Pancreas (tissue), 10 donors: ENCODE data around the gene C1QTNF5. TPM values are rescaled to one million over a fixed set of nuclear protein-coding genes. Genes with fewer than 3 reads are reported as not detected.

Experiments used
- ATAC-seq, 4 donors: fragments of 200-7000 bp; cut with Tn5 transposase; one replicate each; pipeline versions ENCODE4 v1.8.0 to v1.9.1; 2020; ENCODE audit warnings: mild to moderate bottlenecking in 4 of 4, moderate library complexity in 4 of 4
- DNase-seq, 6 donors: peaks; one replicate each; pipeline ENCODE4 v3.0.0-alpha.2; 2020
- FAIRE-seq: peaks from 2 replicates; lab custom pipeline; 2012; peaks lifted over from hg19 to GRCh38; lab: Jason Lieb, UNC
- H3K27ac ChIP-seq, 4 donors: fragments of 200-600 bp; sonication (generic); 1 replicate in 3 of 4; 2 replicates in 1 of 4; pipeline versions ENCODE4 v1.5.0 to v1.8.0; 2020
- H3K27me3 ChIP-seq, 4 donors: fragments of 200-600 bp; one replicate each; pipeline ENCODE4 v1.8.0; 2021
- H3K36me3 ChIP-seq, 3 donors: fragments of 200-600 bp; sonication (generic) in 1 of 3; one replicate each; pipeline versions ENCODE4 v1.5.0 to v1.8.0; 2020 to 2021
- H3K4me1 ChIP-seq, 3 donors: fragments of 200-600 bp; one replicate each; pipeline ENCODE4 v1.8.0; 2021
- H3K4me3 ChIP-seq, 4 donors: fragments of 200-600 bp; sonication (generic) in 2 of 4; one replicate each; pipeline versions ENCODE4 v1.5.0 to v1.8.0; 2020 to 2021
- H3K9me3 ChIP-seq, 4 donors: fragments of 200-600 bp; one replicate each; pipeline ENCODE4 v1.8.0; 2021
- WGBS, 2 donors: extraction: QIAGEN DNeasy Blood & Tissue Kit; methylation state at CpG; one replicate each; pipeline ENCODE4 v1.1.7; 2013; 5-methylcytosine and 5-hydroxymethylcytosine counted together
- intact Hi-C, 3 donors: fragments of 100-400 bp; cut with DNase I; formaldehyde crosslinking; loops; one replicate each; pipeline versions ENCODE4 v1.11.1 to v1.14.2; 2022
- polyA plus RNA-seq, 2 donors: library from polyadenylated mRNA; stranded (reverse); fragments of 200-250 nt; gene quantifications; one replicate each; pipeline ENCODE4 v1.2.3, GENCODE V29; 2013
- total RNA-seq, 6 donors: library from RNA; stranded (reverse); fragmentation: NEBNext Ultra II Directional in 4 of 6; extraction: Animal tissue kit (Norgen Biotek cat#: 25700) in 4 of 6; gene quantifications; one replicate each; pipeline versions ENCODE4 v1.2.1 to v1.2.4, GENCODE V29; 2021 to 2023
- TF ChIP-seq, protein P1 (sequence below), 4 donors: fragments of 200-600 bp; sonication (generic) in 3 of 4; IDR thresholded peaks; one replicate each; pipeline versions ENCODE4 v1.5.0 to v1.8.0; 2021; ENCODE audit warnings: antibody characterized with exemption in 4 of 4
- donor health status: healthy with polysubstance abuse.
- donor health status: DM: no; HTN: no; CAD: no; lungs with moderate emphysema.
- donor health status: DM: no; HTN: no; CAD: no.
- donor health status: control.
- donor health status: control.
- donor health status: Bipolar disorder and iron deficiency.
- donor health status: DM: yes; HTN: yes; CAD: no.
- donor health status: DM: no; HTN: no; CAD: no.
- donor health status: DM: no; HTN: no; CAD: no.
- donor health status: DM: yes; HTN: yes; CAD: no.

The C1QTNF5 gene
- total and polyA plus RNA-seq, 8 donors: 6.7 to 27.9 (median 15.7) TPM

DNA sequence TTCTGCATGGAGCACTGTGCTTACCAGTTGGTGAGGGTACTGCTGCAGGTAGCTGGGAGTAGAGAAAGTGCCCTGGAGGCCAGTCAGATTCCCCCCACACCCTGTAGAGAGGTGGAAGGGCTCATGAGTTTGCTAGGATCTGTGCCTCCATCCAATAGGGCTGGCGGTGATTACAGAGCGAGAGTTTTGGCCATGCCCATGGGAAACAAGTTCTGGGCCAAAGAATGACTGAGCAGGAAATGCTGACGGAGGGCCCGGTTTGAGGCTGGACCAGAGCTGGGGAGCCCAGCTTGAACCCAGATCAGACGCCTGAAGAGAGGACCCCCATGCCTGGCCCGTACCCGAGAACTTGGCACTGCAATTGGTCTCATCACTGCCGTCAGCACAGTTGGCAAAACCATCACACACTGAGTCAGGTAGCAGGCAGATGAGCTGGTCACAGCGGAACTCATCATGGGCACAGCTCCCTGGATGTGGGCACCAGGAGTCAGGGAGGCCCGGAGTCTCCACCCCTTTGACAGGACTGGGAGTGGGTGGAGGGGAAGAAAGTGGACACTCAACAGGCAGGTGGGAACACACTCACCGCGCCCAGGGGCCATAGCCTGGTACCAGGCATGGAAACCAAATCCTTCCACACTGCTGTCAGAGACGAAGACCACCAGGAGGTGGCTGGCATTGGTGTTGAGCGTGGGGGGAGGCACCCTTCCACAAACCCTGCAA is 3.8 kb upstream of the C1QTNF5 start:
- TF ChIP-seq, protein P1, sequence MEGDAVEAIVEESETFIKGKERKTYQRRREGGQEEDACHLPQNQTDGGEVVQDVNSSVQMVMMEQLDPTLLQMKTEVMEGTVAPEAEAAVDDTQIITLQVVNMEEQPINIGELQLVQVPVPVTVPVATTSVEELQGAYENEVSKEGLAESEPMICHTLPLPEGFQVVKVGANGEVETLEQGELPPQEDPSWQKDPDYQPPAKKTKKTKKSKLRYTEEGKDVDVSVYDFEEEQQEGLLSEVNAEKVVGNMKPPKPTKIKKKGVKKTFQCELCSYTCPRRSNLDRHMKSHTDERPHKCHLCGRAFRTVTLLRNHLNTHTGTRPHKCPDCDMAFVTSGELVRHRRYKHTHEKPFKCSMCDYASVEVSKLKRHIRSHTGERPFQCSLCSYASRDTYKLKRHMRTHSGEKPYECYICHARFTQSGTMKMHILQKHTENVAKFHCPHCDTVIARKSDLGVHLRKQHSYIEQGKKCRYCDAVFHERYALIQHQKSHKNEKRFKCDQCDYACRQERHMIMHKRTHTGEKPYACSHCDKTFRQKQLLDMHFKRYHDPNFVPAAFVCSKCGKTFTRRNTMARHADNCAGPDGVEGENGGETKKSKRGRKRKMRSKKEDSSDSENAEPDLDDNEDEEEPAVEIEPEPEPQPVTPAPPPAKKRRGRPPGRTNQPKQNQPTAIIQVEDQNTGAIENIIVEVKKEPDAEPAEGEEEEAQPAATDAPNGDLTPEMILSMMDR (IDR thresholded peaks at IDR 0.05): no peak
- intact Hi-C loops: no loop called here
- H3K4me3 ChIP-seq: no peak overlapping the region
- H3K4me1 ChIP-seq: peaks cover 4 to 13% (median 8%) of the 10 kb centered on the region in 3 donors
- H3K9me3 ChIP-seq: no peaks in the 10 kb centered on the region
- no peaks in the 10 kb centered on the region for H3K36me3 ChIP-seq
- DNase-seq (no peak), ATAC-seq (no peak), FAIRE-seq (no peak)
- no peaks in the 10 kb centered on the region for H3K27me3 ChIP-seq
- no peak overlapping the region for H3K27ac ChIP-seq
- WGBS, 2 donors: 77 to 84% methylated on average over 14 of the region's 14 CpGs

DNA sequence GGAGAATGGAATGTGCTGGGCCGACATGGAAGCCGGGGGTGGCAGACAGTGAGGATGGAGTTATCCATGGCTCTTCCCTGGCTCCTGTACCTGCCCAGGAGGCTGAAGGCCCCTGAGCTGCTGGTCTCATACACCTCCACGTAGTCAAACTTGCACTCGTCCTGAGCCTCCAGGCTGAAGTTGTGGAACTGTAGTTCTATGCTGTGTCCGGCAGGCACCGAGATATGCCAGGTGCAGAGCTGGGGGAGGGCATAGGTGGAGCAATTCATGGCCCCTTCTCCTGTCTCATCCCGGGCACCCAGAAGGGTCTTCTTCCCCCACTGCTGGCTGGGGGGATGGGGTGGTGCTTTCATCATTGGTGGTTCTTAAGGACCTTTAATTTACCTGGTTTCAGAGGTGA is 3.0 kb upstream of the C1QTNF5 start:
- DNase-seq (no peak), ATAC-seq (no peak), FAIRE-seq (no peak)
- no peaks in the 10 kb centered on the region for H3K27me3 ChIP-seq
- no peak overlapping the region for H3K4me3 ChIP-seq
- 85 to 89% methylated on average over 7 of the region's 7 CpGs for WGBS, 2 donors
- no peaks in the 10 kb centered on the region for H3K36me3 ChIP-seq
- peaks cover 4 to 16% (median 8%) of the 10 kb centered on the region in 3 donors for H3K4me1 ChIP-seq
- no peaks in the 10 kb centered on the region for H3K9me3 ChIP-seq
- TF ChIP-seq, protein P1 (IDR thresholded peaks at IDR 0.05): no peak
- intact Hi-C loops: no loop called here
- no peak overlapping the region for H3K27ac ChIP-seq

DNA sequence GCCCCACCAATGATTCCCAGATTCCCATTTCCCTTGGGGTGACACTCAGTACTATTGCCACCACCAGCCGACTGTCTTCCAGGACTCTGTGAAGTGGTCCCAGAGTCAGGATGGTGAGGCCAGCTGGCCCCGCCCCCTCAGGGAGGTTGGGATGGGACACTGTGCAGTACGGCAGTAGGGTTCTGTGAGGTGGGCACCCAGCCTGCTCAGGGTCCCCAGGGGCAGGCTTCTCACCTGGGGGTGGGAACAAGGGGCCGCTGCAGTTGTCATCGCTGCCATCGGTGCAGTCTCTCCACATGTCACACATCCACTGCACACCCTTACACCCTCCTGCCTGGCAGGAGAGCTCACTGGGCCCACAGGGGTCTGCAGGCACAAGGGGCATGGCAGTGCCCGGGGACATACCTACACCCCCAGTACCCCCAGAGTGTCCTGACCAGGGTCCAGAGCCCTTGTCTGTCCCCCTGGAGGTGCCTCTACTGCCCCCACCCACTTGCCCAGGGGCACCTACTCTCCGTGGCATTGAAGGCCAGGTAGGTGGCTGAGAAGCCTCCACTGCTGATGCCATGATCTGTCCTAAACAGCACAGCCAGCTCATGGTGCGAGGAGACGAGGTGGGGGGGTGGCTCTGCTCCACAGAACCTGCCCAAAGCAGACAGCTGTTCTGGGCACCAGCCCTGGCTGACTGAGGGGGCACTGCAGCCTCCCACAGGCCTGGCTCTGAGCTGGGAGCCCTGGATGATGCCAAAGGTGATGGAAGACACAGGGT is 1.9 kb upstream of the C1QTNF5 start:
- ATAC-seq: no peak
- Histone ChIP-seq H3K9me3 (no peaks in the 10 kb centered on the region), H3K4me1 (peaks cover 4 to 16% (median 8%) of the 10 kb centered on the region in 3 donors), H3K27ac (no peak overlapping the region), H3K4me3 (no peak overlapping the region), H3K36me3 (no peaks in the 10 kb centered on the region), H3K27me3 (no peaks in the 10 kb centered on the region)
- whole genome bisulfite sequencing, 2 donors: 78 to 84% methylated on average over 8 to 10 of the region's 10 CpGs
- DNase-seq: no peak
- no peak for FAIRE-seq
- intact Hi-C loops: no loop called here
- TF ChIP-seq, protein P1 (IDR thresholded peaks at IDR 0.05): no peak

DNA sequence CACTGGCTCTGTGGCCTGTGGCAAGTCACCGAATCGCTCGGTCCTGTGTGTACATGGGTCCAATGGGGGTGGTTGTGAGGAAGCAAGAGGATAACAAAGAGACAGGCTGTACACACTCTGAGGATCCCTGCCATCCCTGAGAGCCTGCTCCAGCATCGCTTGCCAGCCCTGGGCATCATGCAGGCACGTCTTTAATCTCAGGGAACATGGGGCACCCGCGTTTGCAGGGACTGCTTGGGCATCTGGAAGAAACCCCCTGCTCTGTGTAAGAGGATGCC is 1.3 kb upstream of the C1QTNF5 start:
- DNase-seq: no peak
- WGBS, 2 donors: 64 to 77% methylated on average over 7 of the region's 7 CpGs
- no peaks in the 10 kb centered on the region for H3K27me3 ChIP-seq
- ATAC-seq: no peak
- no peak overlapping the region for H3K4me3 ChIP-seq
- H3K27ac ChIP-seq: no peak overlapping the region
- intact Hi-C loops: no loop called here
- no peak for FAIRE-seq
- H3K36me3 ChIP-seq: no peaks in the 10 kb centered on the region
- peaks cover 4 to 16% (median 8%) of the 10 kb centered on the region in 3 donors for H3K4me1 ChIP-seq
- no peaks in the 10 kb centered on the region for H3K9me3 ChIP-seq
- TF ChIP-seq, protein P1 (IDR thresholded peaks at IDR 0.05): no peak
